ENCODE results near the gene WSCD2. TPM values are rescaled to one million over a fixed set of nuclear protein-coding genes. Genes with fewer than 3 reads are reported as not detected.

WSCD2 gene
- total RNA-seq, 4 donors from 2014 or later, result 0.46 to 1.3 (median 0.50) TPM; not detected in 1

- DNase-seq (ENCODE audit: low spot score) (no peak), ATAC-seq (ENCODE audit: low FRiP score) (no peak)
- no peak for TF ChIP-seq CTCF (IDR thresholded peaks at IDR 0.05)
Observed at GRCh38 chr12:108270849-108271143, 141.7 kb downstream of the WSCD2 start.

GRCh38 chr12:108271951-108272872 is 143.1 kb downstream of the WSCD2 start:
- no peak for DNase-seq (ENCODE audit: low spot score)
- no peak for ATAC-seq (ENCODE audit: low FRiP score)
- TF ChIP-seq CTCF (IDR thresholded peaks at IDR 0.05), result no peak

GRCh38 chr12:108273217-108273616 is 144.1 kb downstream of the WSCD2 start:
- no peak for DNase-seq (ENCODE audit: low spot score)
- no peak for TF ChIP-seq CTCF (IDR thresholded peaks at IDR 0.05)
- ATAC-seq (ENCODE audit: low FRiP score), result no peak

GRCh38 chr12:108277613-108278012 is 148.5 kb downstream of the WSCD2 start:
- no peak for DNase-seq (ENCODE audit: low spot score)
- ATAC-seq (ENCODE audit: low FRiP score), result no peak
- no peak for TF ChIP-seq CTCF (IDR thresholded peaks at IDR 0.05)

- no peak for TF ChIP-seq CTCF (IDR thresholded peaks at IDR 0.05)
- ATAC-seq (ENCODE audit: low FRiP score) (no peak), DNase-seq (ENCODE audit: low spot score) (no peak)
Observed at GRCh38 chr12:108282160-108282559, 153.1 kb downstream of the WSCD2 start.

DNA sequence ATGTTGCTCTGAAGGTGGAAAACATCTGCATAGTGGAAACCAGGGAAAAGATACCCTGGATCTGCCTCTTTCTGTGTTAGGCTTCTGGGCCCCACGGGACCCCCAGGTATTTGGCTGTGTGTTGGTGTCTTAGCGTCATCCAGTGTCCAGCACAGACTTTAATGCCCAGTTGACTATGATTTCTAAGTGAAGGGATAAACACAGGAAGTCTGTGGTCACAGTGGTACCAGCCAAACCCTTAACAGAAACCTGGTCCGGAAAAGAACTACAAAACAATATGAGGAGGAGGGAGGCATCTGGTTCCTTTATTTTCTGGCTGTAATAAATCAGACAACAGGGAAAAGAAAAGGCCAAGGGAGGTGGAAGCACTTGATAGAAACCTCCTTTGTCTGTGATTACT is 153.6 kb downstream of the WSCD2 start:
- DNase-seq (ENCODE audit: low spot score) (no peak), ATAC-seq (ENCODE audit: low FRiP score) (no peak)
- TF ChIP-seq CTCF (IDR thresholded peaks at IDR 0.05), result no peak

DNA sequence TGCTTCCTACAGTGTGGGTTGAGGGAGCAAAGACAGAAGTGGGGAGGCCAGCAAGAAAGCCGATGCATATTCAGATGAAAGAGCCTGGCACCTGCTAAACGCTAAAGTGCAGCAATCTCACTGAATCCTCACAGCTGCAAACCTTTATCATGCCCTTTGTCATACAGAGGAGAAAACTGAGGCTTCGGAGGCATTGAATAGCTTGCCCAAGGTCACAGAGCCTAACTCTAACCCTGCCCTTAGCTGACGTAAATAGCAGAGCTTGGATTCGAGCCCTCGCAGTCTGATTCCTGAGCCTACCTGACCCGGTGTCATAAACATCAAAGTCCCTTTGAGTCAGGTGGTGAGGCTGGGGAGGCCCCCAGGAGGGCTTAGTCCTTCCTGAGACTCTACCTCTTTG is 155.1 kb downstream of the WSCD2 start:
- no peak for TF ChIP-seq CTCF (IDR thresholded peaks at IDR 0.05)
- DNase-seq (ENCODE audit: low spot score), result no peak
- ATAC-seq (ENCODE audit: low FRiP score), result no peak

All from omental fat pad (tissue), 4 donors.